Cardiac septum (tissue), 1 donor: ENCODE data around the gene PDE4D. TPM values are rescaled to one million over a fixed set of nuclear protein-coding genes. Genes with fewer than 3 reads are reported as not detected.
"Not testable (repeated sequence)": the region's sequence is repeated elsewhere in the genome, so short reads cannot be mapped to it uniquely, and the experiment has no call there.

Source experiments
- DNase-seq: peaks from one replicate; pipeline ENCODE4 v3.0.0-alpha.2; 2020; ENCODE audit warnings: low spot score
- intact Hi-C: fragments of 100-400 bp; cut with DNase I; formaldehyde crosslinking; loops from one replicate; pipeline ENCODE4 v1.14.0; 2022
- total RNA-seq: library from RNA; stranded (reverse); fragmentation: NEBNext Ultra II Directional; extraction: Animal tissue kit (Norgen Biotek cat#: 25700); gene quantifications from one replicate; pipeline ENCODE4 v1.2.1, GENCODE V29; 2021
- donor health status: DM: no; HTN: no; CAD: no.

Gene PDE4D
- total RNA-seq, 1 donor from 2014 or later = 29.3 TPM

DNA sequence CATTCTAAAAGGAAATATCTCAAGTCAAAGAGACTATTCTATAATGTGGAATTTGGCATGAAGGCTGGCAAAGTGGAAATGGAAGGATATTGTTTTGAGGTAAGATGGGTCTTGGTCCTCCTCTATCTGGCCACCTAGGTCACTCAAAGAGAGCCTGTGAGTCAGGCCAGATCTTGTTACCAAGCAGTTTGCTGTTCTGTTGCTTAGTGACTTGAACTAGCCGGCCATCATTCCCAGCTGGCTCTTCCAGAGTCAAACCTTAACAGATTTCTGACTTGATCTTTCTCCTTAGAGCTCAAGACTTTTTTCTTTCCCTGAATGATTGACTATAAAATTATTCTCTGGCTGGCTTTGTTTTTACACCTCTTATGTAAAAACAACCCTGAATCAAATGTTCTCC lies 136.1 kb downstream of the PDE4D start:
- intact Hi-C loops = loop anchor here (5.0 kb wide), 1 partner anchor 35 kb away; no protein-coding TSS in a partner anchor
- no peak for DNase-seq

DNA sequence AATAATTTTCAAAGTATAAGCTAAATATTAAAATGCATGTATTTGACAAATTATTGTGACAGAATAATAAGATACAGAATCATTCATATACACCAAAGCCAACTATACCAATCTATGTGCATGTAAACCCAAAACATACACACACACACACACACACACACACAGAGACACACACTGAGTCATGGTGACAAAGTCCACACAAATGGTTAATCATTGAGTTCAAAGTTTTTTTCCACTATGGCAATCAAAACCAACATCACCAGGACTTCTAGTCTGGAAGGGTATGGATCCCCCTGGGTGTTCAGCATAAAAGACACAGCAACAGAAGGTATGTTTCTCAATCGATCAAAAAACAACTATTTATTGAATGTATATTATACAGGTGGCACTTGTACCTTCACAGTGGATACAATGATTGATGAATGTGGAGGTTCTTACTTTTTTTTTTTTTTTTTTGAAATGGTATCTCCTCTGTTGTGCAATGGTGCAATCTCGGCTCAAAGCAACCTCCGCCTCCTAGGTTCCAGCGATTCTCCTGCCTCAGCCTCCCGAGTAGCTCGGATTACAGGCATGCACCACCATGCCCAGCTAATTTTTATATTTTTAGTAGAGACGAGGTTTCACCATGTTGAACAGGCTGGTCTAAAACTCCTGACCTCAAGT lies 137.0 kb downstream of the PDE4D start:
- no peak for DNase-seq
- intact Hi-C loops = loop anchor here (5.0 kb wide), 1 partner anchor 36 kb away; no protein-coding TSS in a partner anchor

DNA sequence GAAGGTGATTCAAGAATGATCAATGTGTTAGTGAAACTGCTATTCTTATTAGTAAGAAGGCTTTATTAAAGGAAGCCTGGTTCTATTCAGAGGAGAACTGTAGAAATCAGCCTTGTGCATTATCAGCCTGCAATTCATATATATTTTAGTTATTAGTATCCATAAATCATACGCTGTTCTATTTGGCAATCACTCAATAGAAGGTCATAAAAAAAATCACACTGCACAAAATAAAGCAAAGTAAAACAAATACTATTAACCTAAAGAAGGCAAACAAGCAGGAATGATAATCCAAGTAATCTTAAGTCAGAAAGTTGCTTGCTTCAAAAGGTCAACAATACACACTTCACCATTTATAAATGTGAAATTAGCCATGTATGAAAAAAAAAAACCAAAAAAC lies 138.1 kb downstream of the PDE4D start:
- DNase-seq = no peak
- intact Hi-C loops = loop anchor here (5.0 kb wide), 1 partner anchor 37 kb away; no protein-coding TSS in a partner anchor

DNA sequence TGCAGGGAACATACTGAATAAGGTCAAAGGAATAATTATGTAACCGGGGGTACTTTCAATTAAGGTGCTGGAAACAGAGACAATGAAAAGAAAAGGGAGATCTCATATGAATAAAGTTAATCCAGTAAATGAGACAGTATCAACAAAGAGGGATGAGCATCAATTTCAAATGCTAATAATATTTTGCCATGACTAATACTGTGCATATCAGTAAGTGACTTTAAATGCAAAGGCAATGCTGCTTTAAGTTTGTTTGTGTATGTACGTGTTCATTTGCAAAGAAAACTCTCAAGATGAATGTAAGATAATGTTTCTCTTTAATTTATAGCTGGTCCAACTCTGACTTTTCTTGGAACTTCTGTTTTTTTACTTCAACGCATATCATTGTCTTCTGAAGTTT lies 139.9 kb downstream of the PDE4D start:
- no peak for DNase-seq
- intact Hi-C loops = no loop called here

DNA sequence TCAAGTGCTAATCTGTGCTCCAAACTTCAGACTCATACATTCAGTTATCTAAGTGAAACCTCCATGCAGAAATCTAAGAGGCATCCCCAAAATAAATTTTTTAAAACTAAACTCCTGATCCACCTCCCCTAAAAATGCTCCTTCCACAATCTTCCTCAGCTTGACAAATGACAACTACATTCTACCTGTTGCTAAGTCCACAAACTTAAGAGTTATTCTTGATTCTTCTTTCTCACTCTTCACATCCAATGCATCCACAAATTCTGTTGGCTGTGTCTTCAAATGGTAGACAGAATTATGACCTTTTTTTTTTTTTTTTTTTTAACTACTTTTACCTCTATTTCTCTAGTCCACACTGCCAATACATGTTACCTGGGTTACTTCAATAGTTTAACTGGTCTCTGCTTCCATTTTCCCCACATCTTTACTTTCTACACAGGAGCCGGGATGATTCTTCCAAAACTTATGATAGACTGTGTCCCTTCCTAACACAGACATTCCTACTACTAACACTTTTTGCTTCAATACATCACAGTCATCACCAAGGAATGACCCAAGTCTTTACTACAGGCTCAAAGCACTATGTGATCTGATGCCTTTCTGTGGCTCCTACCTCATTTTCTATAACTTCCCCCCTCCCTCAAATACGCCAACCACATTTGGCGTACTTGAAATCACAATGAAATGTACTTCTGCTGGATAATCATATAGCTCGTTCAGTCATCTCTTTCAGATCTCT lies 143.6 kb downstream of the PDE4D start:
- intact Hi-C loops = no loop called here
- DNase-seq = no peak

DNA sequence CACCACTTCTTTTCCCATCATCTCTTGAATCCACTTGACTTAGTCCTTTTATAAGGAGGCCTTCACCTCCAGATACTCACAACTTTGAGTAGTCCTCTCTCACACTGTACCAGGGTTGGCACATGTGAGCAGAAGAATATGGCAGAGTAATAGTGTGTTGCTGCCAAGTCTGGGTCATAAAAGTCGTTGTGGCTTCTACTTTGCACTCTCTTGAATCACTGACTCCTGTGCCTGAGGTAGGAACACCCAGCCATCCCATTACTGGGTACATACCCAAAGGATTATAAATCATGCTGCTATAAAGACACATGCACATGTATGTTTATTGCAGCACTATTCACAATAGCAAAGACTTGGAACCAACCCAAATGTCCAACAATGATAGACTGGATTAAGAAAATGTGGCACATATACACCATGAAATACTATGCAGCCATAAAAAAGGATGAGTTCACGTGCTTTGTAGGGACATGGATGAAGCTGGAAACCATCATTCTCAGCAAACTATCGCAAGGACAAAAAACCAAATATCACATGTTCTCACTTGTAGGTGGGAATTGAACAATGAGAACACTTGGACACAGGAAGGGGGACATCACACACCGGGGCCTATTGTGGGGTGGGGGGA lies 145.4 kb downstream of the PDE4D start:
- intact Hi-C loops, DNase-seq: not testable (repeated sequence)

DNA sequence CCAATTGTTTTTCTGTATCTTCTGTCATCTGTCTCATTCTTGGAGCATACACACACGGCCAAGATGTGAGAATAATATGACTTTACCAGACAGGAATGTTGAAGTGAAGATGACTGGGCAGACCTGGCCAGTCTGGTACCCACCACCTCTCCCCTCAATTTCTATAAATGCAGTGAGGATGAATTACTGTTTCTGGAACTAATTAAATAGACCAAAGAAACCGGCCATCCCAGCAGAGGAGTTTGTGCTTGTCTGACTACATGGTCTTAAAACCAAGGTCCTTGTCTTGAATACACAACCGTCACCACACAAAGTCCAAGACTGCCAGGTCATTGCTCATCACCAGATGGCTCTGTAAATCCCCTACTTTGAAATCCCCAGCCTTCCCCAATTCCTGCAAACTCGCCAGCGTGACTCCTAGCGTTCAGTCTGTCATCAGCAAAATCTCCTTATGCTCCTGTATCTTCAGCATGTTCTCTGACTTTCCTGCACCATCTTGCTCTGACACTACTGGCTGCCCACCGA lies 147.2 kb downstream of the PDE4D start:
- DNase-seq = no peak
- intact Hi-C loops = no loop called here

DNA sequence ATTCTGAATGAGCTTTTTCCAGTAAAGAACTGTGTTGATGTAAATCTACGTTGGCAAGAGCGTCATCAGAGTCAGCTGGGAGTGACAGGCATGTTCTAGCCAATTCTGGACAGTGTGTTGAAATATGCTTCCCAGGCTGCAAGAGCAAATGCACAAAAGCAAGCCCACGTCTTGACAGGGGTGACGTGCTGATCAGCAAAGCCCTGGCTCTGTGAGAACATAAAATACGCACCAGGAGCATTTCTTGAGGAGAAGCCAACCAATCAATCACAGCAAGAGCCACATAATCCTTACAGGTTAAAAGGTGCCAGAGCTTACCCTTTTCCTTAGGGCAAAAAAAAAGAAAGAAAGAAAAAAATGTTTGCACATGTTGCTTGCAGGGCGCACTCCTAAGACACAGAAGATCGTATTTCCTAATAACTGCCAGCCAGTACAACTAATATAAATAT lies 148.1 kb downstream of the PDE4D start:
- DNase-seq = no peak

DNA sequence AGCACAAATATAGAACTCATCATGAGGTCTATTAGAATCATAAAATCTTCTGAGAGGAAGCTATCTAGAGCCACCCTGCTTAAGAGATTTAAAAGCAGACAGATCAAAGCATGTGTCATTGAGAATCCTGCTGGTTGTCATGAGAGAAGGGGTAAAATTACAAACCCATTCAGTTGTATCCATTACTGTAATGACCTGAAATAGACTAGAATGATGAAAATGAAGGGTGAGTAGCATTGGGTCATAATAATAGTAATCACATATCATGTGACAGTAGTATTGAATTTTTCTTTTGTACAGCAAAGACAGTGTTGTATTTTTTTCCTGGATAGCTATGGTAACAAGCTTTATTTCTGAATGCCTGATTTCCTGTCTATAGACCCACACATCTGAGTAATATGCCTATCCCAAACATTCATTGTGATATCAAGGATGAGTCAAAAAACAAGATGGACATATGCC lies 149.0 kb downstream of the PDE4D start:
- no peak for DNase-seq
- intact Hi-C loops = no loop called here

More for the DNA sequence above, 148.1 kb downstream of the PDE4D start:
- intact Hi-C loops = no loop called here

DNA sequence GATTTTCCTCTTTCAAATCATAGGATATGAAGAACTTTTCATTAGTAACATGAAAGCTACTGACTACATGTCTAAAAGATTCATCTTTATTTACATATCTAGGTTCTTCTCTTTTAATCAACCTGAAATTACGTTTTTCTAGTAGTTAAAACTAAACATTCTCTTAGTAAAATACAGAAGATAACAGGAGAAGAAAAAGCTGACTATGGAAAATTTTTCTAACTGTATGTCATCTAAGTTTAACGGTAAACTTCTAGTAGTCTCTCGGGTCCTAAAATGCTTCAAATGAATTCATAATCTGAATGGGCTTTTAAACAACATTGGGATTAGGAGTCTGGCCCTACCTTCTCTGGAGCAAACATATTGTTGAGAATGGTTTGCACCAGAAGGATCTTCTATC lies 151.9 kb downstream of the PDE4D start:
- no peak for DNase-seq
- intact Hi-C loops = no loop called here

DNA sequence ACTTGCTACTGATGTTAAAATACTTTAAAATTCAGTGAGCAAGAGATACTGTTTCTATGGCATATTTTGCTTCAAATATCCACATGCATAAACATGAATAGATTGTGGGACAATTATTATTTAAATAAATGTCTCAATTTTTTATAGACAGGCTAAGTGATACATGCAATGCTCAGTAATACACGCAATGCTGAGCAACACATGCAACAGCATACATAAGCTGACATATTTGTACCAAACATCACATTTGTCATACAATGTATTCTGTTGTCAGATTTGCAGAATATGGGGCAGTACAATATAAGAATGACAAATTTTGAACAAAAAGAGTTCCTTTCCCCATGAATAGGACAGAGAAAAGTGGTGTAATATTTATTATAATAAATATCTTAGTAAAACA lies 155.5 kb downstream of the PDE4D start:
- intact Hi-C loops = no loop called here
- DNase-seq = no peak

DNA sequence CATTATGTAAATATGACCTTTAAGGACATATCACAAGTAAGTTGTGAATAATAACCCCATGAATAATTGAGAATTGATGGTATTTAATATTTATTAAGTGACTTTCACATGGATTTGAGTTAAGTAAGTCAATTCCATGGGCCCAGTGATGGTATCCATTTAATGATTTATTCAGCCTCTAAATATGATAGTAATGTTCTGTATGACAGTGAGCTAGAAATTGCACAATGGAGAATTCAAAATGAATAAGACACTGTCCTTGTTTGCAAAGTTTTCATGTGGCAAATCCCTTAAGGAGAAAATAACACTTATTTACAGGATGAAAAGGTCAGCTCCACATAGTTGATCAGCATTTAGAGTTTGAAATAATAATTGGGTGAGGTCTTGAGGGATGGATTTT lies 160.7 kb downstream of the PDE4D start:
- intact Hi-C loops = no loop called here
- no peak for DNase-seq

DNA sequence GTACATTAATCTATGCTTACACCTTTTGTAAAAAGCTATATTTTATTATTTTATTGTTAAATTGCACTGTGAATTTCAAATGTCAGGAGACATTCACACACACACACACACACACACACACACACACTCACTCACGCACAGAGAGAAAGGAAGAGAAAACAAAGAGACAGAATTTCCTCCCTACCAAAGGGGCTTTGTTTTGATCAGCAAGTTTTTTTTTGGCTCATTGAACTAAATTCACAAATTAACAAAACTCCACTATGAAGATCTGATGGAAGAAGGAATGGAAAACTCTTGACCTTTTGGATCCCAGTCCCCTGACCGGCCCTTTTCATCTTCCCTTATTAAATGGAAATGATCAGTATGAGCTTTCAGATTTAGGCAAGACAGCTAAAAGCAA lies 161.2 kb downstream of the PDE4D start:
- DNase-seq = no peak
- intact Hi-C loops = no loop called here

DNA sequence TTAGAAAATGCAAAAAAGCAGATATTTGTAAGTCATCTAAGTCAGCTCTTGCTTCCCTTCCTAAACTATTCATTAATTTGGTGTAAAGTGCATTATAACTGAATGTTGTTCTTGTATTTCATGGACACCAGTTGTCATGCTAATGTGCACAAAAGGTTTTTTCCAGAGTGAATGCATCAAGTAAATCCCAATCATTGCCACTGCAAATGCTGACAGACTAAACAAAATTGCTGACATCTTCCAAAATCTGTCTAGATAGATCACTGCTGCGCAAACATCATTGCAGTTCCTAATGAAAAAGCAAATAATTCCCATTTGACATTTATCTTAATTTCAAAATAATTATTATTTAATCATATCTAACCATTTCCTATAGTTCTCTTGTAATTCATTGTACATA lies 161.7 kb downstream of the PDE4D start:
- intact Hi-C loops = no loop called here
- no peak for DNase-seq

DNA sequence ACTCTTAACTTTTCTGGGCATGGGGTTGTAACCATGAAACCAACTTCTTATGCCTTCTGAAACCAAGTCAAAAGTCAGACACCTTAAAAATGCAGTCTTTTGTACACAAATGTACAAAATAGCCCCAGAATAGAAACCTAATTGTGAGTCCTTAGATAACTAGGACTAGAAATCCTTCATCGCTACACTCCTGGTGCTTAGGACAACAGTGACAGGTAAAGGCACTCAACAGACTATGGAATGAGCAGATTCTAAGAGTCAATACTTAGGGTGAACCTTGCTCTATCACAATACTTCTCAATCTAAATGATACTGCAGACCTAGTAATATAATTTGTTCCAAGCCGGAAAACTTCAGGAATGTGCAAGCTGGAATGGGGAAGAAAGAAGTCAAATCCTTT lies 163.7 kb downstream of the PDE4D start:
- no peak for DNase-seq
- intact Hi-C loops = no loop called here

DNA sequence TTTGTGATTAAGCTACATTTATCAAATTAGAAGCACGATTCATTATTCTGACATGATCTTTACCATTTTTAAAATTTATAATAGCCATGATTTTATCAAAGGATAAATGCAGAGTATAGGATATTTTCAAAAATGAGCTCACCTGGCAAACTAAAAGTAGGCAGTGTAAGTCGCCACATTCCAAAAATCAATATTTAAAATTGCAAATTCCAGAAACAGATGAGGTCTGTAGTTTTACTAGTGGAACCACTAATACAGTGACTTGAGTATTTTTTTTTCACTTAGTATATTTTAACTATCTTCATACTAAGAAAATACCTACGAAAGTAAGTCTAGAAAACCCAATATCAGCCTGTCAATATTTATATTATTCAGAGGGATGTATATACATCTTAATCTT lies 164.2 kb downstream of the PDE4D start:
- intact Hi-C loops = no loop called here
- DNase-seq = no peak

DNA sequence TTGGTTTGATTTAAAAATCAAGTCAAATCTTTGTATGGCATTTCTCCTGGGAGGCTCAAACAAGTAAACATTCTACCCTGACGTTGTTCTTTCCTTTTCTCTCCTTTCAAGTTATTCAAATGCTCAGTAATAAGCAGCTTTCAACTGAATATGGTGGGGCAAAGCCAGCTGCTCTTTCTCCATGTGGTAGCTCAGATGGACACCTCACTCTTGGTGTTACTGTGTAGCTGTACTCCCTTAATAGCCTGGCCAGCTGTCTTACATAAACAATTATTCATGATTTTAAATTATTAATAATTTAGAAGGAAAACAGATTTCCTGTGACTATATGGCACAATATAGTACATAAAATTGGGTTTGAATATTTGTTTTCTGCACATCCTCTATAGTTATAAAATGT lies 165.2 kb downstream of the PDE4D start:
- intact Hi-C loops = no loop called here
- DNase-seq = no peak

DNA sequence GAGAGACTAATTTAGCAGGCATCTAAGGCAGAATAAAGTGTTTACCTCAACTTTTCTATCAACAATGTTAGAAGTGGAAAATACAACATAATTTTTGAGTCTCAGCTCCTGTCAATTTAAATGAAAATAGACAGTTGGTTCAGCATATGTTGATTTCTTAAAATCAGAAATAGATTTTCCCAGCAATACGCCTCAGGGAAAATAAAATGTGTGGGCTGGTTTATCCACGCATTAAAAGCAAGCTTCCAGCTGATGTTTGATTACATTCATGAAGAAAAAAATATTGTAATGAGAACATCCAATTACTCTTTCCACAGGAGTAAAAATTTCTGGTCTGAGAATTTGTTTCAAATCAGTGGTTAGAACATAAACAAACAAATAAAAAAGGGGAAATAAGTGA lies 166.3 kb downstream of the PDE4D start:
- intact Hi-C loops = no loop called here
- no peak for DNase-seq

DNA sequence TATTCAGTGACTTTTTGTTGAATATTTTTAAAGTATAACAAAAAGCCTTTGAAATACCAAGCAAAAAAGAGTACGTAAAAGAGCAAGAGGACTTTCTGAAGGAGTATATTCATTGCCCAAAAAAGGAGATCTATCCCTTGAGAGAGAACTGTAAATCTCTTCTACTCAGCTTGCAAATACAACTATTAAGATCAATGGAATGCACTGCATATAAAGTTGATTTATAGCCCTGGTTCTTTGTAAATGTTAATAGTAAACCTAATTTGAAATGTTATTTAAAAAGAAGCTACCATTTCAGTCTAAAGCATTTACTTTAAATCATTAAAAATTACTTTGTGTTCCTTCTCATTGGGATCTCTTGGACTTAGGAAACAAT lies 168.1 kb downstream of the PDE4D start:
- intact Hi-C loops = no loop called here
- no peak for DNase-seq
